ENCODE data around the gene DUSP22.
"Not testable (repeated sequence)": the region's sequence is repeated elsewhere in the genome, so short reads cannot be mapped to it uniquely, and the experiment has no call there.

DUSP22 gene

DNA sequence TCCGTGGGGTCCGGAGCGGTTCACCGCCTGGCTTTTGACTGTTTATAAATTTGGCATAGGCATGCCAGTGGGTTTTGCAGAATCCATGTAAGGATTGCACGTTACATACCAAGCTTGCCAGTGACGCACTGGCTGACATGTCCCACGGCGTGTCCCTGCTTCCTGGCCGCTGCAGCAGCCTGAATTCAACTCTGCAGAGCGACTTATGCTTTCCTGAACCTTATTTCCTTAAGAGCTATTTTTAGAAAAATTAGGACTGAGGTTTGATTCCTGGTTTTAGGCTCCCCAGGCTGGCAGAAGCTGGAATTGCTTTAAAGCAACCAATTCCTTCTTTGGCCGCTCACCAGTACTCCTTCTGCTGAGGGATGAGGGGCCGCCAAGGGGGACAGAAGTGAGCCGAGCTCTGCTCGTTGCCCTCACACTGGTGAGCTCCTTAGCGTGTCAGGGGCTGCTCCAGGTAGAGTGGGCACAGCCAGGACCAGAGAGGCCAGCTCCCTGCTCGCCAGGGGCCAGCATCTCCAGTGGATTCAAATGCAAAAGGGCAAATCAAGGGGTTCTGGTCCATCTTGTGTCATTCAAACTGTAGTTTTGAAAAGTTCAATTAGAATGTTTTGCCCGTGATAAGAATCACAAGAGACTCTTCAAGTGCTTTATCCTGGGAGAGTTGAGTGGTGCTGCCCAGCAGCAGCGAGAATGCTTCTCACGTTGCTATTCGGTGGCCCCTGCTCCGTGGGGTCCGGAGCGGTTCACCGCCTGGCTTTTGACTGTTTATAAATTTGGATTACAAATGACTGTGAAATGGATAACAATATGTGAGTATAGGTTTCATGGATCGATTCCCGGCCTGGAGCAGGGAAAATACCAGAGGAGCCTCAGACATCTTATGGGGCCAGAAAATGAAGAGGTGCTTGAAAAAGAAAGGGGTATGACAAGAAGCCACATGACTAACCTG lies 81.8 kb downstream of the DUSP22 start:
- ATAC-seq (ENCODE audit: low read depth): no peak

DNA sequence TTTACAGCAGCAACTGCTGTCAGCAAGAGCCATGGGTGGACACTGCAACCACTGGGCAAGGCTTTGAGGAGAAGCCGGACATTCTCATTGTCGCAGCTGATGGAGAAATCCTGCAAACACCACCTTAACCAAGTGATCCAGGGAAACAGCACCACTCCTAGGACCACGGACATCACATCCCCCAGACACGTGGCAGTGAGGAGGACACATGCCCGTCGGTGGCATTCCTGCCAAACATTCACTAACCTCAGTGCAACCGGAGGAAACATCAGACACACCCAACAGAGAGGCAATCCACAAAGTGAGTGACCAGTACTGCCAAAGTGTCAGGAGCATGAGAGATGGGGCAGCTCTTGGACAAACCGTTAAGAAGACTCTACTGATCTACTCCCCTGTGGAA lies 82.7 kb downstream of the DUSP22 start:
- H3K36me3 Mint-ChIP-seq: no peaks in the 10 kb centered on the region
- H3K4me3 Mint-ChIP-seq: no peak overlapping the region
- H3K4me1 Mint-ChIP-seq: peaks cover 43% of the 10 kb centered on the region
- DNase-seq (ENCODE audit: low spot score in 2 of 2) (no peak), ATAC-seq (ENCODE audit: low read depth) (no peak)
- no peaks in the 10 kb centered on the region for H3K9me3 Mint-ChIP-seq
- H3K27ac Mint-ChIP-seq: no peak overlapping the region
- H3K27me3 Mint-ChIP-seq: peaks cover 5% of the 10 kb centered on the region

More for the DNA sequence above, 81.8 kb downstream of the DUSP22 start:
- Mint-ChIP-seq H3K9me3 (no peaks in the 10 kb centered on the region), H3K36me3 (no peaks in the 10 kb centered on the region), H3K27ac (no peak overlapping the region), H3K27me3 (peaks cover 5% of the 10 kb centered on the region), H3K4me3 (no peak overlapping the region), H3K4me1 (peaks cover 35% of the 10 kb centered on the region)
- DNase-seq (ENCODE audit: low spot score in 2 of 2): no peak

DNA sequence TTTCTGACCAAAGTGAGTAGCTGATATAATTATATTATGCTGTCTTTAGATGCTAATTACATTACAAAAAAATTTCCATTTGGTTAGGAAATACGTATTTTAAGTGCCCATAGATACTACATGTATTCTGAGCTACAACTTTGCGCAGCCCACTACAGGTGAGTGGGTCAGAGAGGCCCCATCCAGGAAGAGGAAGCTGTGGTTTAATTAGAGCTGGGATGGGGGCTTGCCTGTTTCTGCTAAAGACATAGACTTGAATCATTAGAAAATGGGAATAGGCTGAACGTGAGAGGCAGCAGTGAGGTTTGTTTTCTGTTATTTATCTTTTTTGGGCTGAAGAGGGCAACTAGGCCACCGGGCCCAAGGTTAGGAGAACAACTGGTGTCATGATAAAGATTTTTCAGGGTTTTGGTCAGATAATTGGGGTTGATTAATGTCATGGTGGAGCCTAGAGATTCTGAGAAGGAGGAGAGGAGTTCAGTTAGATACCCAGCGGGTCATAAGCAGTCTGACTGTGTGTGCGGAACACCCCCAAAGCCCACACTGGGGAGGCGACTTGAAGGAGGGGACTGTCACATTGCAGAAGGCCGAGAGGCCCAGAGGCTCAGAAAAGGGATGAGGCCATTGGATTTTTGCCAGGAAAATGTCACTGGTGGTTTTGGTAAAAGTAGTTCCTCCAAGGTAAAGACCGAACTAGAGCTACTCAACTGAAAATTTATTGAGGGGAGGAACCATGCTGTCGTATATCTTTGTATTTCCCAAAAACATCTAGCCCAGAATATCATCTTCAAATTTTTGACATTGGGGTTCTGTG lies 84.7 kb downstream of the DUSP22 start:
- H3K9me3 Mint-ChIP-seq: no peaks in the 10 kb centered on the region
- peaks cover 1% of the 10 kb centered on the region for H3K27me3 Mint-ChIP-seq
- peak; percentile 44 for ATAC-seq (ENCODE audit: low read depth)
- H3K36me3 Mint-ChIP-seq: no peaks in the 10 kb centered on the region
- peak overlapping the region; percentile 71 for H3K27ac Mint-ChIP-seq
- peak overlapping the region; percentile 8 for H3K4me3 Mint-ChIP-seq
- DNase-seq (ENCODE audit: low spot score in 2 of 2): no peak
- peaks cover 46% of the 10 kb centered on the region for H3K4me1 Mint-ChIP-seq

DNA sequence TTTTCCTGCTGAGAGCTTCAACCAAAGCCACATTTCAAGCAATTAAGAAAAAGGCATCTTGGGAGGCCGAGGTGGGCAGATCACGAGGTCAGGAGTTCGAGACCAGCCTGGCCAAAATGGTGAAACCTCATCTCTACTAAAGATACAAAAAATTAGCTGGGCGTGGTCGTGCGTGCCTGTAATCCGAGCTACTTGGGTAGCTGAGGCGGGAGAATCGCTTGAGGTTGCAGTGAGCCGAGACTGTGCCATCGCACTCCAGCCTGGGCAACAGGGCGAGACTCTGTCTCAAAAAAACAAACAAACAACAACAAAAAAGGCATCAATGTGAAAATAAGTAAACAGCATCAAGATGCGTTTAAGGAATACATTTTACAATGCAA lies 85.3 kb downstream of the DUSP22 start:
- H3K36me3 Mint-ChIP-seq; H3K9me3 Mint-ChIP-seq; DNase-seq (ENCODE audit: low spot score in 2 of 2); H3K27me3 Mint-ChIP-seq; ATAC-seq (ENCODE audit: low read depth): not testable (repeated sequence)
- Mint-ChIP-seq H3K27ac (peak overlapping the region; percentile 71), H3K4me1 (peaks cover 43% of the 10 kb centered on the region), H3K4me3 (peak overlapping the region; percentile 2)

DNA sequence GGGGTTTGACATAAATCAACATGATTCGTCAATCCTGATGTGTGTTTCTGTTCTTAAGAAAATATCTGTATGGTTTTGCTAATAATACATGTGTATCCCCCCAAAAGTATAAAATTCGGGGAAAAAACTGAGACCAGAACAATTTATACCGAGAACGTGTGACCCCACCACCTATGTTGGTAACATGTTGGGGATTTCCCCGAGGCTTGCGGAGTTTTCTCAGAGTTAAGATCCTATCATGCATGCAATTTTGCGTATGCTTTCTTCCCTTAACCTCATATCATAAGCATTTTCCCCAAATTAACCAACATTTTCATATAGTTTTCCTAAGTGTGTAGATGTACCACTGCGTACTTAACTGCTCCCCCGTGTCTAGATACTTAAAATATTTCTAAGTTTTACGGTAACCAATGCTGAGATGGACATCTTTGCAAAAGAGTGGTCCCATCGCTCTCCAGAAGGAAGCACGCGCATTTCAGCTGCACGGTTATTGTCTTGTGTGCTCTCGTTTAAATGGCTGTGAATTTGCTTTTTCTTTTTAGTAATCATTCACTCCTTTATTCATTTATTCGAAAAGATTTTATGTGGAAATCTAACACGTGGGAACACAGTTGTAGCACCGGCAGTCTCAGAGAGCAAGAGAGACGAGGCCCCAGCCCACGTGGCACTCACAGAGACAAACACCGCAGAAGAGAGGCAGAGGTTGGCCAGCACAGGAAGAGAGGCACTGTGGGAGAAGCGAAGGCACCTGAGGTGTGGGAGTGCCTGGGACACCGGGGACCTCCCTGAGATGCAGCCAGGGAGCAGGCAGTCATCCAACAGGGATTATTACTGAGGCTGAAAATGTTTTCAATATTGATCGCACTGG lies 86.0 kb downstream of the DUSP22 start:
- Mint-ChIP-seq H3K9me3 (no peaks in the 10 kb centered on the region), H3K4me3 (peak overlapping the region; percentile 31), H3K4me1 (peaks cover 38% of the 10 kb centered on the region), H3K27ac (peak overlapping the region; percentile 71), H3K27me3 (peaks cover 1% of the 10 kb centered on the region), H3K36me3 (no peaks in the 10 kb centered on the region)
- ATAC-seq (ENCODE audit: low read depth) (peak; percentile 81), DNase-seq (ENCODE audit: low spot score in 2 of 2) (no peak)

DNA sequence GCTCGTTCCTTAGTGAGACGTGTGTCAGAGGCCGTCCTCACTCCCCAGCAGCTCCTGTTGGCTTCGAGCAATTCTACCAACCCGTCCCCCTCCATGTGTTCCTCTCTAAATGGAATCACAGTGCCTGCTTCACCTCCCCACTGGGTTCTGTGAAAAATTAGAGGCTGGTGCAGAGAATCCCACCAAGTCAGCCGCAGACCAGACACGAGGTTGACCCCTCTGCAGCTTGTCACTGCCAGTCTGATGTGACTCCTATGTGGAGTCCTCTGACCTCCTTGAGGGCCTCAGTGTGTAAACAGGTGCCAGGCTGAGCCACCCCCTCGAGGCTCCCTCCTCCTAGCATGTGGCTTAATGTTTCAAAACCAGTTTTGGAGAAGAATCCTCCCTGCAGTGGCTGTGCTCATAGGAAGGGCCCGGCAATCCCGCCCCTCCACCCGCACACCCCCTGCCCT lies 86.7 kb downstream of the DUSP22 start:
- H3K9me3 Mint-ChIP-seq: no peaks in the 10 kb centered on the region
- no peak for ATAC-seq (ENCODE audit: low read depth)
- H3K4me3 Mint-ChIP-seq: no peak overlapping the region
- DNase-seq (ENCODE audit: low spot score in 2 of 2): no peak
- H3K27ac Mint-ChIP-seq: peak overlapping the region; percentile 71
- peaks cover 38% of the 10 kb centered on the region for H3K4me1 Mint-ChIP-seq
- no peaks in the 10 kb centered on the region for H3K36me3 Mint-ChIP-seq
- H3K27me3 Mint-ChIP-seq: peaks cover 1% of the 10 kb centered on the region

DNA sequence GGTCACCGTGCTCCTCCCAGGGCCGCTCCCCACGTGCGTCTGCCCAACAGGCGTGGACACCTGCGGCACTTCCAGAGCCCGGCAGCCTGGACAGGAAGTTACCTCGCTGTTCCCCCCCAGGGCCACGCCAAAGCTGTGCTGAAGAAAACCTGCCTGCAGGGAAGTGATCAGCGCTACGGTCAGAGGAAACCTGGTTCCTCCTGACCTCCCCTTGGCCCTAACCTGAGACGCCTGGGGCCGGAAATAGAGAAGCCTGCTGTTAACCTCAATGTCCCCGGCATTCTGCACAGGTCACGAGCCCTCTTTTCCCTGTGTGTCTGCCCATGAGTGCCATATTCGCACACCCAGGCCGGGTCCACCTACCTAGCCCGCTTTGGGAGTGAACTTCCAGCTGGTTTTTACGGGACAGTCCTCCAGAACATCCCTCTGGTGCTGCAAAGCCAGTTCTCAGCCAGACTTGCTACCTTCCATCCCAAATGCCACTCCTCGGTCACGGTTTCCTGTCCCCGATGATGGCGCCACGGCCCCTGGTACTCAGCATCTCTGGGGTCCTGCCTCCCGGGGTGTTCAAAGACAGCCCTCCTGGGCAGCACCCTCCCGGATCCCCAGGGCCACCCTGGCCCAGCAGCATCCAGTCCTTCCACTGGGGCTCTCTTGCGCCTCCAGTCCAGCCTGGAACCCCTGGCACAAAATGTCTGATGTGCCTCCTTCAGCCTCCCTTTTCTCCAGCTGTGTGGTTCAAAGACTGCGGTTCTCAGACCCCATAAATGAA lies 87.3 kb downstream of the DUSP22 start:
- peaks cover 1% of the 10 kb centered on the region for H3K27me3 Mint-ChIP-seq
- DNase-seq (ENCODE audit: low spot score in 2 of 2) (no peak), ATAC-seq (ENCODE audit: low read depth) (peak; percentile 25)
- no peaks in the 10 kb centered on the region for H3K36me3 Mint-ChIP-seq
- no peaks in the 10 kb centered on the region for H3K9me3 Mint-ChIP-seq
- H3K4me3 Mint-ChIP-seq: peak overlapping the region; percentile 57
- peak overlapping the region; percentile 71 for H3K27ac Mint-ChIP-seq
- peaks cover 38% of the 10 kb centered on the region for H3K4me1 Mint-ChIP-seq

DNA sequence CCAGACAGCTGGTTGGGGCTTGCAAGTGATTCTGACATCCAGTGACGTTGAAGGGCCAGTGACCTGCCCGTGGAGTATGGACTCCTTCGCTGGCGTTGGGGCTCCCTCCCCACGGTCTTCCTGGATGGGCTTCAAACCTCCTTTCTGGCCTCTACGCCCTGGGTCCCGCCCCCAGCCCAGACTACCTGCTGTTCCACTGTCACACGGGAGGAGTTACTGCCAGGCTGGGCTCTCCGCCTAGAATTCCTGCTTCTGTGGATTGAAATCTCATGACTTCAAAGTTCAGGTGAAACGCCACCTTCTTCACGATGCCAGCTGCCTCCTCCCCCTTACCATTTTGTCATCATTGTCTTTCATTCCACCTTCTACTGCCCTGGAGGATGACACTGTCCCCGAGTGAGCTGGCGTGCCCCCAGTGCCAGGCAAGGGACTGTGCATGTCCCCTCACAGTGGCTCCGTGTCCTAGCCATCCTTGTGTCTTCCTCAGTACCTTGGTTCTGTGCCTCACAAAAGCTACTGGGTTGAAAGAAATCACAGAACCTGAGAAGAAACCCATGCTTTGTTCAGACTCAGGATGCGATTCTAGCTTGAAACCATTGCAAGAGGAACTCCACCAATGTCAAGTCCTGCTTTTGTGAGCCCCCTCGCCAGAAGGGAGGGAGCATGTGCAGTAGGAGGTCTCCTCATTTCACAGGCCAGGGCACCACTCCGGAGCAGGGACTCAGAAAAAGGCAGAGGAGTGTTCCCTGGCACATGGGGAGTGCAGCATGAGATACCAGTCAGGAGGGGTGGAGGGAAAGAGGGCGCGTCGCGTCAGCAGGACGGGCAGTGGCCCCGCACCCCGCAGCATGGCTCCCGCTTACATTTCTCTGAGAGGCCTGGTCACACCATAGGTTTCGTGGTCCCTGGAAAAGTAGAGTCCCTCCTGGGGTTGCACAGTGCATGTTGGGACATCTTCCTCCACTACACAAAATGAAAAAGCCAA lies 88.2 kb downstream of the DUSP22 start:
- no peaks in the 10 kb centered on the region for H3K9me3 Mint-ChIP-seq
- H3K4me1 Mint-ChIP-seq: peaks cover 40% of the 10 kb centered on the region
- no peak for DNase-seq (ENCODE audit: low spot score in 2 of 2)
- no peak overlapping the region for H3K27ac Mint-ChIP-seq
- no peak overlapping the region for H3K4me3 Mint-ChIP-seq
- no peak for ATAC-seq (ENCODE audit: low read depth)
- H3K27me3 Mint-ChIP-seq: peaks cover 1% of the 10 kb centered on the region
- H3K36me3 Mint-ChIP-seq: no peaks in the 10 kb centered on the region

DNA sequence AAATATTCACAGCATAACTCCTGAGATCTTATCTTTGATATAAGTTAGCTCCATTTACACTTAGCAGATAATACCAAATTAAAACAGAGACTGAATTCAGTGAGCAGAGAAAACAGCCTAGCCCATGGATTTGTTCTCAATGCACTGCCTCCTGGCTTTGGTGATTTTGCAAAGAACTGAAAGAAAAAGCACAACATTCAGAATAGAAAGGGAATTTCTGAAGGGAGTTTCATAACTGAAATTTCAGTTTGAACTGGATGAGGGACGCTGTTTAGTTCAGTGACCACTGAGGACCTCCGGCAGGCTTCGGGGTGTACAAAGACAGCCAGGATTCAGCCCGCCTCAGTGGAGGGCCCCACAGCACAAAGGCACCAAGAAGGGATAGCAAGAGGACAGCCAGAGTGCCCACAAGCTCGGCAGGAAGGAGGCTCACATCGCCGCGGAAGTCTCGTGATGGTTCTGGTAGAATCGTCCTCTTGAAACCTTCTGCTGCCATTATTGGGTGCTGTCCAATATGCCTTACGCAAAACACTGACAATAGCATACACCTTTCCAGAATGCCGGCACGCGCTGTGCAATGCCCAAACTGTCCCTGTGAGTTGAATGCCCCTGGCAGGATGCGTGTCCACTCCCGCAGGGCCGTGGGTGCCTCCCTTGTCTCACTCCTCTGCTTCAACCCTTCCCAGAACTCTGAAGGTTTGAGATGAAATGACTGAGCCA lies 89.6 kb downstream of the DUSP22 start:
- Mint-ChIP-seq H3K36me3 (no peaks in the 10 kb centered on the region), H3K4me1 (peaks cover 34% of the 10 kb centered on the region), H3K27me3 (peaks cover 1% of the 10 kb centered on the region), H3K4me3 (no peak overlapping the region), H3K27ac (no peak overlapping the region), H3K9me3 (no peaks in the 10 kb centered on the region)
- ATAC-seq (ENCODE audit: low read depth): no peak
- no peak for DNase-seq (ENCODE audit: low spot score in 2 of 2)

DNA sequence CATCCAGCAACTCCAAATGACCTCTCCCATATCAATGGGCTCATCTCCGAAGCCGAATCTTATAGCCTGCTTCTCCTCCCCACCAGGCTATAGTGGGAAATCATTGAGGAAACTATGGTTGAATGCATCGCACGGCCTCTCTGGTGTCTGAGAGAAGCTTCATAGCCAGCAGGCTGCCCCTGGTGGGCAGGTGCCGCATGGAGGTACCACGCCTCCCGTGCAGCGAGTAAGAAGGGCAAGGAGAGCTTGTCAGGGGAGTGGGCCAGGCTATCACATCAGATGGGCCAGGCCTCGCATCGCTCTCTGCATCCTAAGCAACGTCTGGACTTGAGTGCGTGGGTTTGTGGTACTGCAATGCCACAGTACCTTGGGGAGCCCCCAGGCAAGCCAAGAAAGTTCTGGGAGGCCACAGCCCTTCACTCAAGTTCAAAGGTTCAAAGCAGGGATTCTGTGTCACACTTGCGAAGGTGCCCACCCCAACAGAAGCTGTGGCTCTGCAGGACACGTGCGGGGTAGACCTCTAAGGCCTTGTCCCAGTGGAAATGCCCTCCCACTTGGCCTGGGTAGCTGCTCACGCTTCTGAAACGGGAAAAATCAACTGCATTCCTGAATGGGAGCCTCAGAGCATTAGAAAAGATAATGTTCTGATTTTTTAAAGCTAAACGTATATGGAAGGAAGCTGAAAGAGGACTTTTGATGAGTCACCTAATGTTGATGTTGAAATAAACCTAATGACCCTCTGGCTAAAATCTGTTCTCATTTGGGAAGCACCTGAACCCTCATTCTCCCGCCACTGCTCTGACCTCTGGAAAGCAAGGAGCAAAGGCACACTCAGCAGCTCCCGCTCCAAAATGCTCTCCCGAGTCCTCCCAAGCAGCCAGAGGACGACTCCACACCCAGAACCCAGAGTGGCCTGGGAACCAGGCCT lies 90.9 kb downstream of the DUSP22 start:
- Mint-ChIP-seq H3K9me3 (no peaks in the 10 kb centered on the region), H3K27me3 (peaks cover 1% of the 10 kb centered on the region), H3K4me3 (no peak overlapping the region), H3K36me3 (no peaks in the 10 kb centered on the region), H3K27ac (no peak overlapping the region), H3K4me1 (peaks cover 27% of the 10 kb centered on the region)
- ATAC-seq (ENCODE audit: low read depth): no peak
- no peak for DNase-seq (ENCODE audit: low spot score in 2 of 2)

DNA sequence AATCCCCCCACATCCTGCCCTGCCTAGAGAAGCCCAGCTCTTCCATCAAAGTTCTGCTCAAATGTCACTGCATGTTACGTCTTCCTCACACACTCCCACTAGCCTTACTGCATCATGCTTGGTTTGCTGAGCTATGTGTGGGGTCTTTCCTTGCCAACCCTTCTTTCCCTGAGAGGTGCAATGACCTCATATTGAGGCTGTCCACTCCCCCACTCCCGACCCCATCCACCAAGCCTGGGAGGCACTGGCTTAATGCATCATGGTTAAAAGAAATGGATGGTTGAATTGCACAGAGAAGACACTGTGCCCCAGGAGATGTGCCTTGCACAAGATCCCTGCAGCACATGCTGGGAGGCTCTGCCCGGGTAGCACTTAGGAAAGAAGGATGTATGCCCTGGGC lies 91.6 kb downstream of the DUSP22 start:
- no peaks in the 10 kb centered on the region for H3K36me3 Mint-ChIP-seq
- peaks cover 19% of the 10 kb centered on the region for H3K4me1 Mint-ChIP-seq
- no peak for DNase-seq (ENCODE audit: low spot score in 2 of 2)
- no peak for ATAC-seq (ENCODE audit: low read depth)
- H3K4me3 Mint-ChIP-seq: no peak overlapping the region
- H3K27me3 Mint-ChIP-seq: peaks cover 1% of the 10 kb centered on the region
- no peaks in the 10 kb centered on the region for H3K9me3 Mint-ChIP-seq
- H3K27ac Mint-ChIP-seq: no peak overlapping the region

Measured in memory B cell (primary cell).